Measurements from ENCODE around the gene TGFBR3. TPM values are rescaled to one million over a fixed set of nuclear protein-coding genes. Genes with fewer than 3 reads are reported as not detected.

TGFBR3 gene
- total RNA-seq, 4 donors from 2014 or later, result 116 to 306 (median 171) TPM

DNA sequence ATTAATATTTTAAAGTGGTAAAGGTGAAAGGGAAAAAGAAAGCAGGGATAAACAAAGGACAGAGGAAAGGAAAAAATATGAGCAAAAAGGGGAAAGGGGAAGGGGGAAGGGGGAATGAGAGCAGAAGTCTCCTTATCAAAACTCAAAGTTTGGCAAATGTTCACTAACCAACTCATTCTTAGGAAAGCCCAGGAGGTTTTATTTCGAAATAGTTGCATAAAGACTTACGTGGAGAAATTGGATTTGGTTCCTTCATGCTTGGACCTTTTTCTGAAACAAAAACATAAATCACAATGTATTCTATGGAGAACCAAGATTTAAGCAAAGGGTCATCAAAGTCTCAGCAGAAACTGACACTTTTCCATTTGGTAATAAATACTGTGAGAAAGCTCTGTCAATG lies 188.1 kb downstream of the TGFBR3 start:
- H3K27ac ChIP-seq, result peak overlapping the region in 2 of 4 donors; percentile 40 to 73
- TF ChIP-seq EP300 (IDR thresholded peaks at IDR 0.05), result peak; percentile 20 to 62
- TF ChIP-seq POLR2A (IDR thresholded peaks at IDR 0.05), result no peak
- H3K36me3 ChIP-seq, result peaks cover 0 to 28% (median 0%) of the 10 kb centered on the region in 3 donors
- peaks cover 0 to 68% (median 25%) of the 10 kb centered on the region in 4 donors for H3K4me1 ChIP-seq
- H3K27me3 ChIP-seq, result no peaks in the 10 kb centered on the region
- 35 to 41% methylated on average over 2 of the region's 2 CpGs for WGBS, 2 donors
- no peak overlapping the region for H3K4me3 ChIP-seq
- DNase-seq (ENCODE audit: low spot score in 2 of 2), result no peak
- no peaks in the 10 kb centered on the region for H3K9me3 ChIP-seq

DNA sequence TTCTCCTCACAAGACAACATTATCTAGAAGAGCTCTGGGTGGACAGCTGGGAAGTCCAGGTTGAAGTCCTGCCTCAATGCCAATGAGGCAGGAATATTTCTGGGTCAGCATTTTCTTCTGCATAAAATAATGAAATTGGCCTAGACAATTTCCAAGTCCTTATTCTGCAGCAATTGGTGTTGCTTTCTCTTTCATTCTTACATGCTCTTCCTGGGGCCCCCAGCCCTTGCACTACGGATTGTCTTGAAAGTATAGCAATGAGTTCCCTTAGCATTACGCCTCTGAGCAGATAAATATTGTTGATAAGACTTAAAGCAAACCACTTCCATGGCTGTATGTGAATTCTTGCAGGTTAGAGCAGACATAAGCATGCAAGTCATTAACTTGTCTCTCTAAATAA lies 188.5 kb downstream of the TGFBR3 start:
- H3K9me3 ChIP-seq, result no peaks in the 10 kb centered on the region
- H3K27me3 ChIP-seq, result no peaks in the 10 kb centered on the region
- WGBS, 2 donors, result 63 to 68% methylated on average over 2 of the region's 2 CpGs
- H3K36me3 ChIP-seq, result peaks cover 0 to 33% (median 0%) of the 10 kb centered on the region in 3 donors
- H3K4me1 ChIP-seq, result peaks cover 0 to 68% (median 25%) of the 10 kb centered on the region in 4 donors
- H3K4me3 ChIP-seq, result no peak overlapping the region
- TF ChIP-seq, protein P1, sequence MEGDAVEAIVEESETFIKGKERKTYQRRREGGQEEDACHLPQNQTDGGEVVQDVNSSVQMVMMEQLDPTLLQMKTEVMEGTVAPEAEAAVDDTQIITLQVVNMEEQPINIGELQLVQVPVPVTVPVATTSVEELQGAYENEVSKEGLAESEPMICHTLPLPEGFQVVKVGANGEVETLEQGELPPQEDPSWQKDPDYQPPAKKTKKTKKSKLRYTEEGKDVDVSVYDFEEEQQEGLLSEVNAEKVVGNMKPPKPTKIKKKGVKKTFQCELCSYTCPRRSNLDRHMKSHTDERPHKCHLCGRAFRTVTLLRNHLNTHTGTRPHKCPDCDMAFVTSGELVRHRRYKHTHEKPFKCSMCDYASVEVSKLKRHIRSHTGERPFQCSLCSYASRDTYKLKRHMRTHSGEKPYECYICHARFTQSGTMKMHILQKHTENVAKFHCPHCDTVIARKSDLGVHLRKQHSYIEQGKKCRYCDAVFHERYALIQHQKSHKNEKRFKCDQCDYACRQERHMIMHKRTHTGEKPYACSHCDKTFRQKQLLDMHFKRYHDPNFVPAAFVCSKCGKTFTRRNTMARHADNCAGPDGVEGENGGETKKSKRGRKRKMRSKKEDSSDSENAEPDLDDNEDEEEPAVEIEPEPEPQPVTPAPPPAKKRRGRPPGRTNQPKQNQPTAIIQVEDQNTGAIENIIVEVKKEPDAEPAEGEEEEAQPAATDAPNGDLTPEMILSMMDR (IDR thresholded peaks at IDR 0.05), result no peak
- TF ChIP-seq EP300 (IDR thresholded peaks at IDR 0.05) (no peak), POLR2A (IDR thresholded peaks at IDR 0.05) (no peak)
- peak overlapping the region in 2 of 4 donors; percentile 36 to 73 for H3K27ac ChIP-seq
- DNase-seq (ENCODE audit: low spot score in 2 of 2), result no peak

DNA sequence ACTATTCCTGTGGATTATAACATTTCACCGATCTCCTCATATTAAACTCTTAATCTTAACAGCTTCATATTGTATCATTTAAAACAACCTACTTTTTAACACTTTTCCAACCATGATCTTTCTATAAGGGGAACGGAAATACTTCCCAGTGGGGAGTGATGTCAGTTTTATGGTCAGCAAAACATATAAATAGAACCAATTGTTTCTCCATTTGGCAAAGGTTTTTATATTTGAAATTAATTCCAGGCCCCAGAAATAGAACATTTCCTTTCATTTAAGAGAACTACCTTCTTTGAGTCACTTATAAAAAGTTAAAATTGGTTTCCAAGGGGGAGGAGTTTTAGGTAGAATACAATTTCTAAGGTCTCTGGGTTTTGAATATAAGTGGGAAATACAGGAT lies 189.6 kb downstream of the TGFBR3 start:
- Histone ChIP-seq H3K27ac (peak overlapping the region in 1 of 4 donors; percentile 73), H3K4me1 (peaks cover 0 to 61% (median 23%) of the 10 kb centered on the region in 4 donors), H3K4me3 (no peak overlapping the region), H3K9me3 (no peaks in the 10 kb centered on the region), H3K27me3 (no peaks in the 10 kb centered on the region), H3K36me3 (peaks cover 0 to 36% (median 0%) of the 10 kb centered on the region in 3 donors)
- 40 to 50% methylated on average over 2 of the region's 2 CpGs for WGBS, 2 donors
- no peak for DNase-seq (ENCODE audit: low spot score in 2 of 2)
- TF ChIP-seq, protein P1 (IDR thresholded peaks at IDR 0.05), result no peak
- TF ChIP-seq POLR2A (IDR thresholded peaks at IDR 0.05) (no peak), EP300 (IDR thresholded peaks at IDR 0.05) (no peak)

DNA sequence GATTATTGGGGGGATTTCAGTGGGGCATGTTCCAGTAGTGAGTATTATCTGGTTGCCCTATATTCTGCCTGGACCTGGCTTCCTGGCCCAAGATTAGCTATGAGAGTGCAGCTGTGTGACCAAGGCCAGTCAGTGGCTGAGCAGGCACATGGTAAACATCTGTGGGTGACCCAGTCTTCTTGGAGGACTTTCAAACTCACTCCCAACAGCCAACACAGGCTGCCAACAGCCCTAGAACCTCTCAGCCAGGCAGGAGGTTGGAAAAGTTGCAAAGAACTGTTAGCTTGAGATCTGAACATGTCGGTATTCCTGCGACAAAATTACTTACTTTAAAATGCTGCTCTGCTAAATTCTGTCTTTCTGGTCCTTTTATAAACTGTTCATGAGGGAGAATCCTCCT lies 192.4 kb downstream of the TGFBR3 start:
- H3K27ac ChIP-seq, result peak overlapping the region in 2 of 4 donors; percentile 2 to 30
- DNase-seq (ENCODE audit: low spot score in 2 of 2), result no peak
- H3K4me1 ChIP-seq, result peaks cover 0 to 52% (median 14%) of the 10 kb centered on the region in 4 donors
- H3K27me3 ChIP-seq, result no peaks in the 10 kb centered on the region
- H3K36me3 ChIP-seq, result peaks cover 0 to 43% (median 0%) of the 10 kb centered on the region in 3 donors
- 88 to 90% methylated on average over 2 of the region's 2 CpGs for WGBS, 2 donors
- H3K4me3 ChIP-seq, result no peak overlapping the region
- no peak for TF ChIP-seq POLR2A (IDR thresholded peaks at IDR 0.05)
- no peak for TF ChIP-seq EP300 (IDR thresholded peaks at IDR 0.05)
- TF ChIP-seq, protein P1 (IDR thresholded peaks at IDR 0.05), result no peak
- no peaks in the 10 kb centered on the region for H3K9me3 ChIP-seq

DNA sequence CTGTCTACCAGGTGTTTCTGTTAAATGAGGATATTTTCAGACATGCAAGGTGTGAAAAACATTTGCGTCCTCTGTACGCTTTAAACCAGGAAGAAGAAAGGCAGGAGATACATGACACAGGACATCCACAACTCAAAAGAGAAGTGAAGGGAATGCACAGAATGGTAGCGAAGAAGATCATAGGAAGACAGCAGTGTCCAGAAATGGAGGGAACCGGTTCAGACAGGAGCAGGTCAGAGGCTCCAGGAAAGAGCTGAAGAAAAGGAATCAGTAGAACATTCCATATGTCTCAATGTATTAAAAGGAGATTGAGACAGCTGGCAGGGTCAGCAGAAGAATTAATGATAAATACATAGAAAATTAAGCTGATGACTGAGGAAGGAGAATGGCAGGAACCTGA lies 194.4 kb downstream of the TGFBR3 start:
- H3K27me3 ChIP-seq, result no peaks in the 10 kb centered on the region
- TF ChIP-seq EP300 (IDR thresholded peaks at IDR 0.05), result no peak
- TF ChIP-seq, protein P1 (IDR thresholded peaks at IDR 0.05), result no peak
- TF ChIP-seq POLR2A (IDR thresholded peaks at IDR 0.05), result no peak
- peaks cover 0 to 54% (median 0%) of the 10 kb centered on the region in 3 donors for H3K36me3 ChIP-seq
- peaks cover 0 to 47% (median 2%) of the 10 kb centered on the region in 4 donors for H3K4me1 ChIP-seq
- H3K4me3 ChIP-seq, result no peak overlapping the region
- no peak overlapping the region for H3K27ac ChIP-seq
- no peaks in the 10 kb centered on the region for H3K9me3 ChIP-seq
- DNase-seq (ENCODE audit: low spot score in 2 of 2), result no peak
- 95 to 98% methylated on average over 4 of the region's 4 CpGs for WGBS, 2 donors
